ENCODE measurements around the gene COL4A6. TPM values are rescaled to one million over a fixed set of nuclear protein-coding genes. Genes with fewer than 3 reads are reported as not detected.

COL4A6 gene
- total RNA-seq, 4 donors from 2014 or later: 0.27 to 1.5 (median 1.1) TPM

- TF ChIP-seq POLR2A (IDR thresholded peaks at IDR 0.05): no peak
- no peak for TF ChIP-seq CTCF (IDR thresholded peaks at IDR 0.05)
- intact Hi-C loops (cut with DNase I): no loop called here
- no peak overlapping the region for H3K4me3 ChIP-seq (replicated peaks in 1 of 3)
- no peak for DNase-seq
- no peaks in the 10 kb centered on the region for H3K9me3 ChIP-seq
- H3K27ac ChIP-seq: no peak overlapping the region
- H3K4me1 ChIP-seq: peaks cover 11 to 14% of the 10 kb centered on the region in 2 donors
- H3K27me3 ChIP-seq: no peaks in the 10 kb centered on the region
- no peaks in the 10 kb centered on the region for H3K36me3 ChIP-seq
- WGBS, 2 donors: 93 to 100% methylated on average over 3 of the region's 3 CpGs
These were observed 268.5 kb downstream of the COL4A6 start for GRCh38 chrX:108169768-108170167.

- Histone ChIP-seq H3K27ac (no peak overlapping the region), H3K27me3 (no peaks in the 10 kb centered on the region), H3K4me1 (peaks cover 11 to 14% of the 10 kb centered on the region in 2 donors), H3K4me3 (replicated peaks in 1 of 3) (no peak overlapping the region), H3K36me3 (no peaks in the 10 kb centered on the region), H3K9me3 (no peaks in the 10 kb centered on the region)
- TF ChIP-seq POLR2A (IDR thresholded peaks at IDR 0.05) (no peak), CTCF (IDR thresholded peaks at IDR 0.05) (no peak)
- intact Hi-C loops (cut with DNase I): no loop called here
- 91 to 97% methylated on average over 6 to 7 of the region's 9 CpGs for WGBS, 2 donors
- no peak for DNase-seq
These were observed 269.1 kb downstream of the COL4A6 start for GRCh38 chrX:108168961-108169740.

- no peak overlapping the region for H3K27ac ChIP-seq
- no peak overlapping the region for H3K4me3 ChIP-seq (replicated peaks in 1 of 3)
- intact Hi-C loops (cut with DNase I): no loop called here
- no peaks in the 10 kb centered on the region for H3K36me3 ChIP-seq
- peak in 1 of 2 donors; percentile 3 for DNase-seq
- H3K27me3 ChIP-seq: no peaks in the 10 kb centered on the region
- WGBS, 2 donors: 79 to 81% methylated on average over 5 of the region's 5 CpGs
- TF ChIP-seq CTCF (IDR thresholded peaks at IDR 0.05) (no peak), POLR2A (IDR thresholded peaks at IDR 0.05) (no peak)
- H3K9me3 ChIP-seq: no peaks in the 10 kb centered on the region
- H3K4me1 ChIP-seq: peaks cover 11 to 14% of the 10 kb centered on the region in 2 donors
These were observed 270.9 kb downstream of the COL4A6 start for GRCh38 chrX:108167211-108167872.

- Histone ChIP-seq H3K27me3 (no peaks in the 10 kb centered on the region), H3K4me1 (peaks cover 11 to 14% of the 10 kb centered on the region in 2 donors), H3K36me3 (no peaks in the 10 kb centered on the region), H3K9me3 (no peaks in the 10 kb centered on the region), H3K4me3 (replicated peaks in 1 of 3) (no peak overlapping the region), H3K27ac (peak overlapping the region; percentile 67 to 91 (median 76))
- WGBS, 2 donors: 58 to 79% methylated on average over 4 to 7 of the region's 7 CpGs
- TF ChIP-seq CTCF (IDR thresholded peaks at IDR 0.05): peak in 4 of 6 experiments; percentile 12 to 32 (median 22)
- peak in 1 of 2 donors; percentile 19 for TF ChIP-seq POLR2A (IDR thresholded peaks at IDR 0.05)
- peak; percentile 27 to 37 for DNase-seq
- intact Hi-C loops (cut with DNase I): no loop called here
These were observed 272.7 kb downstream of the COL4A6 start for GRCh38 chrX:108165383-108166111.

Data from thyroid gland (tissue), 4 donors.